B cell (primary cell): ENCODE data around the gene NFKBIL1. TPM values are rescaled to one million over a fixed set of nuclear protein-coding genes. Genes with fewer than 3 reads are reported as not detected.

Source experiments
- ATAC-seq: fragments of 200-7000 bp; cut with Tn5 transposase; one replicate; pipeline ENCODE4 v1.10.0; 2021; ENCODE audit warnings: low read depth, mild to moderate bottlenecking, moderate number of reproducible peaks, moderate library complexity
- CTCF ChIA-PET: fragments of 350-600 bp; sonication (Branson Sonifier 250); formaldehyde crosslinking; loops from one replicate; lab custom pipeline; 2021; ENCODE audit warnings: antibody characterized with exemption, inconsistent platforms; lab: Charles Lee
- POLR2A ChIA-PET: fragments of 350-600 bp; sonication (Branson Sonifier 250); formaldehyde crosslinking; loops from one replicate; lab custom pipeline; 2021; ENCODE audit warnings: antibody characterized with exemption; lab: Charles Lee
- DNase-seq: peaks from one replicate; pipeline ENCODE4 v3.0.0; 2013
- H2AFZ ChIP-seq: 2 replicates; pipeline ENCODE4 v1.6.1; 2012; ENCODE audit warnings: mild to moderate bottlenecking, low read depth, low read length; ENCODE audit not compliant: insufficient read depth, poor library complexity, severe bottlenecking
- H3K27ac ChIP-seq, 2 donors: 1 replicate in 1 of 2; 2 replicates in 1 of 2; pipeline ENCODE4 v1.5.1; 2012 to 2013; ENCODE audit warnings: low read length in 2 of 2, mild to moderate bottlenecking in 2 of 2, moderate library complexity in 1 of 2
- H3K27me3 ChIP-seq, 4 experiments: fragments of 200-600 bp in 1 of 4; sonication (generic) in 1 of 4; replicated peaks in 1 of 4; 1 replicate in 2 of 4; 2 replicates in 2 of 4; pipeline versions ENCODE4 v1.6.1 to v1.7.0; 2013 to 2016; ENCODE audit warnings: low read length in 3 of 4, mild to moderate bottlenecking in 2 of 4, mixed read lengths in 1 of 4, moderate library complexity in 1 of 4; ENCODE audit not compliant: insufficient read depth in 4 of 4, control insufficient read depth in 3 of 4; ENCODE audit errors: control extremely low read depth in 1 of 4
- H3K36me3 ChIP-seq, 2 experiments: replicated peaks in 1 of 2; 1 replicate in 1 of 2; 2 replicates in 1 of 2; pipeline versions ENCODE4 v1.6.1 to v1.7.1; 2013; ENCODE audit warnings: low read length in 1 of 2; ENCODE audit not compliant: insufficient read depth in 2 of 2, control insufficient read depth in 1 of 2; ENCODE audit errors: control extremely low read depth in 1 of 2, extremely low read depth in 1 of 2
- H3K4me1 ChIP-seq, 2 donors: fragments of 200-600 bp in 1 of 2; sonication (generic) in 1 of 2; 1 replicate in 1 of 2; 2 replicates in 1 of 2; pipeline versions ENCODE4 v1.5.1 to v1.6.1; 2013 to 2017; ENCODE audit warnings: low read length in 2 of 2; ENCODE audit not compliant: control insufficient read depth in 2 of 2, insufficient read depth in 2 of 2
- H3K4me2 ChIP-seq: replicated peaks from 2 replicates; pipeline ENCODE3; 2012; ENCODE audit warnings: mild to moderate bottlenecking, low read depth, low read length; ENCODE audit not compliant: poor library complexity, severe bottlenecking
- H3K4me3 ChIP-seq, 5 experiments: fragments of 200-600 bp in 1 of 5; sonication (generic) in 1 of 5; 1 replicate in 3 of 5; 2 replicates in 2 of 5; pipeline versions ENCODE4 v1.5.1 to v1.7.0; 2011 to 2016; ENCODE audit warnings: low read length in 4 of 5, mild to moderate bottlenecking in 4 of 5, low read depth in 2 of 5, control low read depth in 1 of 5, moderate library complexity in 1 of 5; ENCODE audit not compliant: insufficient read depth in 1 of 5; ENCODE audit errors: control extremely low read depth in 1 of 5, extremely low read depth in 1 of 5
- H3K79me2 ChIP-seq: fragments of 200-600 bp; sonication (generic); one replicate; pipeline ENCODE4 v1.6.0; 2016; ENCODE audit warnings: low read length; ENCODE audit not compliant: control insufficient read depth, insufficient read depth
- H3K9ac ChIP-seq: fragments of 200-600 bp; sonication (generic); 2 replicates; pipeline ENCODE4 v1.6.1; 2017; ENCODE audit warnings: mild to moderate bottlenecking, low read length, moderate library complexity
- H3K9me3 ChIP-seq, 3 donors: one replicate each; pipeline versions ENCODE4 v1.6.1 to v1.7.1; 2013; ENCODE audit warnings: low read length in 2 of 3; ENCODE audit not compliant: control insufficient read depth in 2 of 3, insufficient read depth in 1 of 3; ENCODE audit errors: control extremely low read depth in 1 of 3
- H4K20me1 ChIP-seq: 2 replicates; pipeline ENCODE4 v1.6.0; 2012; ENCODE audit warnings: mild to moderate bottlenecking, low read length; ENCODE audit not compliant: insufficient read depth, control insufficient read depth, poor library complexity, severe bottlenecking
- H3K27ac Mint-ChIP-seq: one replicate; pipeline ENCODE4 v1.8.0; 2021; ENCODE audit warnings: mixed read lengths
- H3K27me3 Mint-ChIP-seq: one replicate; pipeline ENCODE4 v1.8.0; 2021; ENCODE audit warnings: mixed read lengths
- H3K4me1 Mint-ChIP-seq: one replicate; pipeline ENCODE4 v1.8.0; 2021; ENCODE audit warnings: mixed read lengths
- H3K4me3 Mint-ChIP-seq: one replicate; pipeline ENCODE4 v1.8.0; 2021; ENCODE audit warnings: mixed read lengths
- H3K9me3 Mint-ChIP-seq: one replicate; pipeline ENCODE4 v1.8.0; 2022; ENCODE audit warnings: mixed read lengths; ENCODE audit not compliant: insufficient read depth
- CTCF ChIP-seq: fragments of 200-600 bp; IDR thresholded peaks from one replicate; pipeline ENCODE4 v1.8.0; 2022; ENCODE audit warnings: antibody characterized with exemption, mild to moderate bottlenecking
- EZH2 ChIP-seq: IDR thresholded peaks from 2 replicates; pipeline ENCODE4 v1.6.1; 2012; ENCODE audit warnings: borderline replicate concordance, low read depth, mild to moderate bottlenecking, moderate library complexity, low read length; ENCODE audit not compliant: insufficient read depth, poor library complexity, severe bottlenecking
- WGBS: methylation state at CpG from one replicate; pipeline ENCODE4 v1.1.5; 2013; ENCODE audit warnings: missing lambda C conversion rate; ENCODE audit not compliant: insufficient coverage; 5-methylcytosine and 5-hydroxymethylcytosine counted together
- intact Hi-C: fragments of 100-400 bp; cut with micrococcal nuclease; formaldehyde crosslinking; loops from one replicate; pipeline ENCODE4 v1.10.0; 2022
- polyA plus RNA-seq: library from polyadenylated mRNA; depleted of rRNA; stranded (reverse); fragments of >200 nt; gene quantifications from 2 replicates; pipeline ENCODE4 v1.2.3, GENCODE V29; 2012
- total RNA-seq, 2 donors: library from RNA; stranded (reverse); fragments of 120-200 nt in 1 of 2; gene quantifications; 1 replicate in 1 of 2; 2 replicates in 1 of 2; pipeline versions ENCODE4 v1.2.3 to v1.2.4, GENCODE V29; 2013 to 2022

The NFKBIL1 gene
- total and polyA plus RNA-seq, 2 donors (not counting 1 experiment from before 2014, with no cell fraction given): 10.3 to 18.4 TPM

- peaks cover 0 to 5% of the 10 kb centered on the region in 2 experiments for H3K36me3 ChIP-seq
- ChIA-PET POLR2A (interaction anchor here (0.6 to 42.6 kb wide), 6 partner anchors 2 to 1286 kb away, joined by 3 to 1450 read pairs (median 8); partner anchors contain the start of genes ATP6V1G2, LST1, LTA and LTB), CTCF (interaction anchor here (0.9 to 29.4 kb wide), 4 partner anchors 9 to 55 kb away, joined by 3 to 2241 read pairs (median 74); partner anchors contain the start of genes LST1, LTB, NCR3 and NFKBIL1)
- peak overlapping the region; percentile 63 for H3K4me3 Mint-ChIP-seq
- peak overlapping the region; percentile 78 to 94 for H3K27ac ChIP-seq
- peak overlapping the region; percentile 0 for H3K9ac ChIP-seq
- no peaks in the 10 kb centered on the region for H3K9me3 ChIP-seq
- H3K27me3 Mint-ChIP-seq: no peaks in the 10 kb centered on the region
- peaks cover 62 to 68% of the 10 kb centered on the region in 2 donors for H3K4me1 ChIP-seq
- ATAC-seq: no peak
- peaks cover 75% of the 10 kb centered on the region for H3K4me1 Mint-ChIP-seq
- no peaks in the 10 kb centered on the region for H3K9me3 Mint-ChIP-seq
- H3K27me3 ChIP-seq: no peaks in the 10 kb centered on the region
- peaks cover 95% of the 10 kb centered on the region for H3K79me2 ChIP-seq
- H2AFZ ChIP-seq: no peak overlapping the region
- peak overlapping the region; percentile 40 for H3K4me2 ChIP-seq
- intact Hi-C loops: loop anchor here (1.0 kb wide), 3 partner anchors 7 to 25 kb away; no protein-coding TSS in a partner anchor
- peak overlapping the region; percentile 89 for H3K27ac Mint-ChIP-seq
- TF ChIP-seq EZH2: no peak
- no peak for TF ChIP-seq CTCF
- H4K20me1 ChIP-seq: no peaks in the 10 kb centered on the region
- peak; percentile 25 for DNase-seq
- H3K4me3 ChIP-seq: peak overlapping the region in 1 of 5 experiments; percentile 19
- WGBS: 83% methylated on average over 3 of the region's 9 CpGs
Measured at GRCh38 chr6:31567531-31568370, 20.3 kb downstream of the NFKBIL1 start.
